ELF-1 (cell line): Measurements from ENCODE around the gene DMRTA2.
A peak's percentile ranks its signal among the peaks of the same experiment; 100 is the strongest.

Experiments
- DNase-seq: peaks from one replicate; pipeline ENCODE4 v3.0.0-alpha.2; 2016; ENCODE audit warnings: low read depth, low spot score

The DMRTA2 gene

GRCh38 chr1:50422946-50423669 is at the start of gene DMRTA2:
Gene DMRTA2, minus strand, starts transcription at chr1:50423443. Its CDS starts 1,907 bp downstream, at chr1:50421536.
- peak; percentile 77 for DNase-seq

- DNase-seq = no peak
Observed at GRCh38 chr1:50471967-50472366, 48.7 kb upstream of the DMRTA2 start.

- DNase-seq = no peak
Observed at GRCh38 chr1:50462964-50463363, 39.7 kb upstream of the DMRTA2 start.

- DNase-seq = no peak
Observed at GRCh38 chr1:50458507-50458906, 35.3 kb upstream of the DMRTA2 start.

- DNase-seq = no peak
Observed at GRCh38 chr1:50454911-50455310, 31.7 kb upstream of the DMRTA2 start.

- DNase-seq = no peak
Observed at GRCh38 chr1:50453266-50453665, 30.0 kb upstream of the DMRTA2 start.

GRCh38 chr1:50452700-50453099 is 29.5 kb upstream of the DMRTA2 start:
- DNase-seq = no peak

GRCh38 chr1:50450861-50451653 is 27.8 kb upstream of the DMRTA2 start:
- DNase-seq = no peak

GRCh38 chr1:50447961-50448360 is 24.7 kb upstream of the DMRTA2 start:
- DNase-seq = no peak

GRCh38 chr1:50441183-50441582 is 17.9 kb upstream of the DMRTA2 start:
- no peak for DNase-seq

GRCh38 chr1:50438945-50439344 is 15.7 kb upstream of the DMRTA2 start:
- no peak for DNase-seq

- no peak for DNase-seq
Observed at GRCh38 chr1:50436489-50436888, 13.2 kb upstream of the DMRTA2 start.

- DNase-seq = no peak
Observed at GRCh38 chr1:50430010-50430405, 6.8 kb upstream of the DMRTA2 start.

- peak; percentile 68 for DNase-seq
Observed at GRCh38 chr1:50427818-50428779, 4.9 kb upstream of the DMRTA2 start.

- DNase-seq = peak; percentile 48
Observed at GRCh38 chr1:50427086-50427817, 4.0 kb upstream of the DMRTA2 start.

GRCh38 chr1:50426702-50427085 is 3.5 kb upstream of the DMRTA2 start:
- DNase-seq = no peak

- no peak for DNase-seq
Observed at GRCh38 chr1:50426108-50426700, 3.0 kb upstream of the DMRTA2 start.

GRCh38 chr1:50425376-50426107 is 2.3 kb upstream of the DMRTA2 start:
- DNase-seq = peak; percentile 77

- DNase-seq = no peak
Observed at GRCh38 chr1:50424884-50425375, 1.7 kb upstream of the DMRTA2 start.
